HFFc6 (cell line): ENCODE measurements around the gene PIK3AP1. TPM values are rescaled to one million over a fixed set of nuclear protein-coding genes. Genes with fewer than 3 reads are reported as not detected.

Experiments
- DNase-seq: peaks from one replicate; pipeline ENCODE4 v3.0.0-alpha.2; 2018
- H3K27ac Mint-ChIP-seq: 2 replicates; pipeline ENCODE4 v1.8.0; 2020; ENCODE audit warnings: mild to moderate bottlenecking, mixed read lengths
- H3K27me3 Mint-ChIP-seq: 2 replicates; pipeline ENCODE4 v1.8.0; 2021; ENCODE audit warnings: mild to moderate bottlenecking, moderate library complexity, mixed read lengths; ENCODE audit not compliant: insufficient read depth
- H3K36me3 Mint-ChIP-seq: 2 replicates; pipeline ENCODE4 v1.8.0; 2021; ENCODE audit warnings: low read depth, mixed read lengths
- H3K4me1 Mint-ChIP-seq: 2 replicates; pipeline ENCODE4 v1.8.0; 2020; ENCODE audit warnings: low read depth, mixed read lengths
- H3K4me3 Mint-ChIP-seq: 2 replicates; pipeline ENCODE4 v1.8.0; 2020; ENCODE audit warnings: mild to moderate bottlenecking, moderate library complexity, mixed read lengths
- H3K9me3 Mint-ChIP-seq: 2 replicates; pipeline ENCODE4 v1.8.0; 2020; ENCODE audit warnings: mild to moderate bottlenecking, mixed read lengths
- total RNA-seq, 6 experiments: library from RNA; stranded (reverse); fragmentation: NEBNext Ultra II Directional; extraction: Animal tissue kit (Norgen Biotek cat#: 25700); gene quantifications; 2 replicates in 1 of 6; 3 replicates in 5 of 6; pipeline ENCODE4 v1.2.3, GENCODE V29; 2021
- TF ChIP-seq, protein P1 (sequence below): fragments of 200-600 bp; sonication (generic); IDR thresholded peaks from 2 replicates; pipeline ENCODE4 v1.5.0; 2021; ENCODE audit warnings: antibody characterized with exemption, mild to moderate bottlenecking

Gene PIK3AP1
- total RNA-seq, 6 experiments from 2014 or later: 0.05 TPM; not detected in 3

DNA sequence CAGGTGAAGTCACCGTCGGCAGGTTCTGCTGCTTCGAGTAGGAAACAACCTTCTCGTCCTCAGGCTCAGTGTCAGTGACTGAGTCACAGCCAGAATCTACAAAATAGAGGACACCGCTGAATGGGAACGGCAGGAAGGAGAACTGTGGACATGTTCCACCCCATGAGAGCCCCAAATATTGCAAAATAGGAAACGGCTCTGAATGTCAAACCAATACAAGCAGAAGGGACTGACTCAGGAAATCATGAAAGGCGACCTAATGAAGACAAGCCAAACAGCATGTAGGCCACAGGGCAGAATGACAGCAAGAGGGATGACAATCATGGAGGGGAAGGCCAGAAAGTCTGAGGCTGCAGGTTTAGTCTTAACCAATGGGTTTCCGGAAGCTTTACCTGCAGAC lies 63.5 kb downstream of the PIK3AP1 start:
- TF ChIP-seq, protein P1, sequence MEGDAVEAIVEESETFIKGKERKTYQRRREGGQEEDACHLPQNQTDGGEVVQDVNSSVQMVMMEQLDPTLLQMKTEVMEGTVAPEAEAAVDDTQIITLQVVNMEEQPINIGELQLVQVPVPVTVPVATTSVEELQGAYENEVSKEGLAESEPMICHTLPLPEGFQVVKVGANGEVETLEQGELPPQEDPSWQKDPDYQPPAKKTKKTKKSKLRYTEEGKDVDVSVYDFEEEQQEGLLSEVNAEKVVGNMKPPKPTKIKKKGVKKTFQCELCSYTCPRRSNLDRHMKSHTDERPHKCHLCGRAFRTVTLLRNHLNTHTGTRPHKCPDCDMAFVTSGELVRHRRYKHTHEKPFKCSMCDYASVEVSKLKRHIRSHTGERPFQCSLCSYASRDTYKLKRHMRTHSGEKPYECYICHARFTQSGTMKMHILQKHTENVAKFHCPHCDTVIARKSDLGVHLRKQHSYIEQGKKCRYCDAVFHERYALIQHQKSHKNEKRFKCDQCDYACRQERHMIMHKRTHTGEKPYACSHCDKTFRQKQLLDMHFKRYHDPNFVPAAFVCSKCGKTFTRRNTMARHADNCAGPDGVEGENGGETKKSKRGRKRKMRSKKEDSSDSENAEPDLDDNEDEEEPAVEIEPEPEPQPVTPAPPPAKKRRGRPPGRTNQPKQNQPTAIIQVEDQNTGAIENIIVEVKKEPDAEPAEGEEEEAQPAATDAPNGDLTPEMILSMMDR: no peak
- no peak for DNase-seq
- no peak overlapping the region for H3K4me3 Mint-ChIP-seq
- H3K4me1 Mint-ChIP-seq: no peaks in the 10 kb centered on the region
- no peaks in the 10 kb centered on the region for H3K36me3 Mint-ChIP-seq
- H3K9me3 Mint-ChIP-seq: no peaks in the 10 kb centered on the region
- peaks cover 18% of the 10 kb centered on the region for H3K27me3 Mint-ChIP-seq
- H3K27ac Mint-ChIP-seq: no peak overlapping the region

DNA sequence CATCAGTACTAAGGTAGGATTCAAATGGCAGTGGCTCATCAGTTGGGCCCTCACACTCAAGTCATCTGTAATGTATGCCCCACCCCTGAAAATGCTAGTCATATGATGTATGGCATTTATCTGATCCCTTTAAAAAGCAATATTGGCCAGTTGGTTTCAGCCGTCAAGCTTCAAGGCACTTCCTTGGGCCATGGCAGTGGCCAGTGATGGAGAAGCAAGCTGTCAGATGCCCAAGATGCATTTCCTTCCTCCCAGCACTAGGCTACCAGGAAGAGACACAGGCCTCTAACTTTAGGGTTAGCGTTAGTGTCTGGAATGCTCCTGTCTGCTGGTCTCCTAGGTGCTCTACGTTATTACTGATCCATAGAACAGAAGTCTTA lies 64.1 kb downstream of the PIK3AP1 start:
- TF ChIP-seq, protein P1: no peak
- Mint-ChIP-seq H3K4me1 (no peaks in the 10 kb centered on the region), H3K9me3 (no peaks in the 10 kb centered on the region), H3K27ac (no peak overlapping the region), H3K36me3 (no peaks in the 10 kb centered on the region), H3K27me3 (peaks cover 23% of the 10 kb centered on the region), H3K4me3 (no peak overlapping the region)
- no peak for DNase-seq

DNA sequence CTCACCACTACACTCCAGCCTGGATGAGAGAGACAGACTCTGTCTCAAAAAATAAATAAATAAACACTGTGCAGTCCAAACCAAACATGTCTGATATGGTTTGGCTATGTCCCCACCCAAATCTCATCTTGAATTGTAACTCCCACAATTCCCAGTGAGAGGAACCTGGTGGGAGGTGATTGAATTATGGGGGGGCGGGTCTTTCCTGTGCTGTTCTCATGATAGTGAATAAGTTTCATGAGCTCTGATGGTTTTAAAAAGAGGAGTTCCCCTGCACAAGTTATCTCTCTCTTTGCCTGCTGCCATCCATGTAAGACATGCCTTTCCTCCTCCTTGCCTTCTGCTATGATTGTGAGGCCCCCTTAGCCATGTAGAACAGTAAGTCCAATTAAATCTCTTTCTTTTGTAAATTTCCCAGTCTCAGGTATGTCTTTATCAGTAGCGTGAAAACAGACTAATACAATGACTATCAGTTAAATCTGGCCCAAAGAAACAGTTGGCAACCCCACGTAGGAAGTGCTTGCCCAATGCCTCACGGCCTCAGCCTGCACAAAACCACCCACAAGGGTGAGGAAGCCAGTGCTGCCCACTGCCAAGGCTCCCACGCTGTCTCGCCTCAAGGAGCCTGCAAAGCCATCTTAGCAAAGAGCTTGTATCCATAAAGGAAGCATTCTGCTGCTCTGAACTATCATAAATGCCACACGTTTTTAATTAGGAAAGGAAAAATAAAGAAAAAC lies 64.7 kb downstream of the PIK3AP1 start:
- Mint-ChIP-seq H3K27ac (no peak overlapping the region), H3K4me1 (no peaks in the 10 kb centered on the region), H3K4me3 (no peak overlapping the region), H3K9me3 (no peaks in the 10 kb centered on the region), H3K27me3 (peaks cover 28% of the 10 kb centered on the region), H3K36me3 (no peaks in the 10 kb centered on the region)
- TF ChIP-seq, protein P1: no peak
- no peak for DNase-seq

DNA sequence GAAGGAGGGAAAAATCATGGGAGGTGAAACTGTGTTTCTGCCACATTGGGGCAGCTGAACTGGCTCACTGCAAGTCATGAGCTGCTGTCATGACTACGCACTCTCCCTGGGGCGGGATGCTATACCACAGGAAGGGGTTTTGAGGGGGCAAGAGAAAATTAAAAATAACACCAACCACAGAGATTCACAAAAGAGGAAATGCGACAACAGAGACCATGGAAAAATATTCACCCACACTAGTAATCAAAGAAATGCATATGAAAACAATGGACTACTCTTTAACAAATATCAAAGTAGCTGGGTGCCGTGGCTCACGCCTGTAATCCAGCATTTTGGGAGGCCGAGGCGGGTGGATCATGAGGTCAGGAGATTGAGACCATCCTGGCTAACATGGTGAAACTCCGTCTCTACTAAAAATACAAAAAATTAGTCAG lies 68.3 kb downstream of the PIK3AP1 start:
- Mint-ChIP-seq H3K27ac (no peak overlapping the region), H3K27me3 (peaks cover 53% of the 10 kb centered on the region)

DNA sequence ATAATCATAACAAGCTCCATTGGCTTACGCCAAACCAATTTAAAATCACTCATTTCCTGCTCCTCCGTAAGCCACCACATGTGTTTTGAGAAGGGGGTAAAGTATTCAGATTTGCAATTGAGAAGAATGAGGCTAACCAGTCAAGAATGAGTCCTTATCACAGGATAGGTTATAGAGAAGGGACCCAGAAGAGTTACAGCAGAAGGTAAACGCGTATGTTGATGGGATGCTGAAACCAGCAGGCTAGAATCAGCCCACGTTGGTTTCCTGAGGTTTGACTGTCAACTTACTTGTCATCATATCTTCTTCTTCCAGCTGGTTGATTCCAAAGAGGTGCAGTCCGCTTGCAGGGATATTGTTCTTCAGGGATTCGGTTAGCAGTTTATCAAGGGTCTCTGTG lies 69.4 kb downstream of the PIK3AP1 start:
- Mint-ChIP-seq H3K36me3 (no peaks in the 10 kb centered on the region), H3K4me1 (no peaks in the 10 kb centered on the region), H3K27me3 (peaks cover 53% of the 10 kb centered on the region), H3K27ac (no peak overlapping the region), H3K9me3 (no peaks in the 10 kb centered on the region), H3K4me3 (no peak overlapping the region)
- TF ChIP-seq, protein P1: no peak
- no peak for DNase-seq

More for the DNA sequence above, 68.3 kb downstream of the PIK3AP1 start:
- DNase-seq: no peak
- no peaks in the 10 kb centered on the region for H3K4me1 Mint-ChIP-seq
- TF ChIP-seq, protein P1: no peak
- H3K9me3 Mint-ChIP-seq: no peaks in the 10 kb centered on the region
- H3K36me3 Mint-ChIP-seq: no peaks in the 10 kb centered on the region
- no peak overlapping the region for H3K4me3 Mint-ChIP-seq
